ENCODE results near the gene DENND2A.
"Not testable (repeated sequence)": the region's sequence is repeated elsewhere in the genome, so short reads cannot be mapped to it uniquely, and the experiment has no call there.

GRCh38 chr7:140566186-140566585, 74.4 kb downstream of the DENND2A start:
- not testable (repeated sequence) for TF ChIP-seq CTCF (IDR thresholded peaks at IDR 0.05; ENCODE audit: low read length); EZH2 (IDR thresholded peaks at IDR 0.05; ENCODE audit: borderline replicate concordance, low read length)

All from OCI-LY1 (cell line).